Measurements from ENCODE around the gene PLCG1. TPM values are rescaled to one million over a fixed set of nuclear protein-coding genes. Genes with fewer than 3 reads are reported as not detected.

Gene PLCG1
- total RNA-seq, 1 donor from 2014 or later, result 120 TPM

- no peaks in the 10 kb centered on the region for H3K9me3 ChIP-seq
- H3K4me3 ChIP-seq, result no peak overlapping the region
- peaks cover 14% of the 10 kb centered on the region for H3K4me1 ChIP-seq
- H3K27ac ChIP-seq, result no peak overlapping the region
- no peak for TF ChIP-seq CTCF (IDR thresholded peaks at IDR 0.05)
- DNase-seq, result peak; percentile 51
- ATAC-seq, result no peak
- H3K27me3 ChIP-seq, result no peaks in the 10 kb centered on the region
- intact Hi-C loops (cut with DNase I), result no loop called here
- peaks cover 94% of the 10 kb centered on the region for H3K36me3 ChIP-seq
Observed at GRCh38 chr20:41168281-41169161, 31.2 kb downstream of the PLCG1 start.

- Histone ChIP-seq H3K27ac (no peak overlapping the region), H3K36me3 (peaks cover 94% of the 10 kb centered on the region), H3K4me3 (no peak overlapping the region), H3K9me3 (no peaks in the 10 kb centered on the region), H3K4me1 (peaks cover 14% of the 10 kb centered on the region), H3K27me3 (no peaks in the 10 kb centered on the region)
- DNase-seq, result peak; percentile 30
- no peak for TF ChIP-seq CTCF (IDR thresholded peaks at IDR 0.05)
- intact Hi-C loops (cut with DNase I), result no loop called here
- ATAC-seq, result no peak
Observed at GRCh38 chr20:41169162-41169690, 31.9 kb downstream of the PLCG1 start.

GRCh38 chr20:41169791-41170351 lies 32.5 kb downstream of the PLCG1 start:
- no peak overlapping the region for H3K4me3 ChIP-seq
- no peak overlapping the region for H3K27ac ChIP-seq
- ATAC-seq, result no peak
- intact Hi-C loops (cut with DNase I), result loop anchor here (5.0 kb wide), 1 partner anchor 167 kb away; no protein-coding TSS in a partner anchor
- peaks cover 94% of the 10 kb centered on the region for H3K36me3 ChIP-seq
- no peak for TF ChIP-seq CTCF (IDR thresholded peaks at IDR 0.05)
- H3K4me1 ChIP-seq, result peaks cover 18% of the 10 kb centered on the region
- no peaks in the 10 kb centered on the region for H3K27me3 ChIP-seq
- no peaks in the 10 kb centered on the region for H3K9me3 ChIP-seq
- peak; percentile 45 for DNase-seq

GRCh38 chr20:41170386-41171105 lies 33.2 kb downstream of the PLCG1 start:
- ATAC-seq (no peak), DNase-seq (peak; percentile 46)
- H3K27me3 ChIP-seq, result no peaks in the 10 kb centered on the region
- H3K9me3 ChIP-seq, result no peaks in the 10 kb centered on the region
- peaks cover 90% of the 10 kb centered on the region for H3K36me3 ChIP-seq
- H3K4me1 ChIP-seq, result peaks cover 19% of the 10 kb centered on the region
- intact Hi-C loops (cut with DNase I), result loop anchor here (5.0 kb wide), 1 partner anchor 167 kb away; no protein-coding TSS in a partner anchor
- H3K4me3 ChIP-seq, result no peak overlapping the region
- peak overlapping the region; percentile 1 for H3K27ac ChIP-seq
- TF ChIP-seq CTCF (IDR thresholded peaks at IDR 0.05), result no peak

- peak overlapping the region; percentile 69 for H3K27ac ChIP-seq
- DNase-seq (peak; percentile 42), ATAC-seq (no peak)
- H3K4me3 ChIP-seq, result no peak overlapping the region
- intact Hi-C loops (cut with DNase I), result loop anchor here (5.0 kb wide), 1 partner anchor 165 kb away; no protein-coding TSS in a partner anchor
- H3K27me3 ChIP-seq, result no peaks in the 10 kb centered on the region
- H3K36me3 ChIP-seq, result peaks cover 84% of the 10 kb centered on the region
- no peaks in the 10 kb centered on the region for H3K9me3 ChIP-seq
- peaks cover 19% of the 10 kb centered on the region for H3K4me1 ChIP-seq
- TF ChIP-seq CTCF (IDR thresholded peaks at IDR 0.05), result no peak
Observed at GRCh38 chr20:41171736-41172295, 34.5 kb downstream of the PLCG1 start.

Data from upper lobe of right lung (tissue), 1 donor.